ENCODE data around the gene ANO9.
"Not testable (repeated sequence)": the region's sequence is repeated elsewhere in the genome, so short reads cannot be mapped to it uniquely, and the experiment has no call there.

ANO9 gene

DNA sequence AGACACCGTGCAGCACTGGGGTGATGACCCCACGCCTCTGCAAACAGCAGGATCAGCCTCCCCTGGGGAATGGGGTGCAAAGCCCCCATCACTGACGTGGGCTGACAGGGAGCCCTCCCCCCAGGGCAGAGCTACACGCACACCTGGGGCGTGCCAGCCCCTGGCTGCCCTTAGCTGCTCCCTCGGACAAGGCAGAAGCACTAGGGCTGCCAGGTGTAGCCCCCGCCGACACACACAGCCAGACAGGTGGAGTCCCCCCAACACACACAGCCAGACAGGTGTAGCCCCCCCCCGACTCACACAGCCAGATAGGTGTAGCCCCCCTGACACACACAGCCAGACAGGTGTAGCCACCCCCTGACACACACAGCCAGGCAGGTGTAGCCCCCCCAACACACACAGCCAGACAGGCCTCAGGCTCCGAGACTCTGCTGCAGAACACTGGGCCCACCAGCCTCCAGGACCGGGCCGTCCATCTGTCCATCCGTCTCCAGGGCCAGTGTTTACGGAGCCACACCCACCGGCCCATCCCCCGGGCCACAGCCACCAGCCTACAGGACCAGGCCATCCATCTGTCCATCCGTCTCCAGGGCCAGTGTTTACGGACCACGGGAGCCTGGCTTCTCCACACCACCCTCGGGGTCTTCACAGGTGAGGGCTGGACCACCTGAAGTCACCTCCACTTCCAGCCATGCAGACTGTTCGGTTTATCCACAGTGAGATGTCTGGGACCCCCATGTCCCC lies 3.5 kb downstream of the ANO9 start:
- peaks cover 18% of the 10 kb centered on the region; the same call in 1 of the 2 replicates for H3K27me3 ChIP-seq (replicated peaks; ENCODE audit: insufficient read depth, low read length)
- H3K9ac ChIP-seq (ENCODE audit: low read length), result no peak overlapping the region
- no peaks in the 10 kb centered on the region for H3K36me3 ChIP-seq (replicated peaks; ENCODE audit: insufficient read depth, low read length)
- H3K4me2 ChIP-seq (ENCODE audit: low read depth, low read length), result no peak overlapping the region
- DNase-seq, result no peak
- no peaks in the 10 kb centered on the region for H3K9me2 ChIP-seq (replicated peaks; ENCODE audit: insufficient read depth, low read length)
- no peaks in the 10 kb centered on the region for H3F3A ChIP-seq (ENCODE audit: insufficient read depth, low read length)
- H3K4me3 ChIP-seq (ENCODE audit: low read length), result no peak overlapping the region
- H2AFZ ChIP-seq (ENCODE audit: low read length), result no peak overlapping the region
- 0 out of 2 replicates have a peak, but pooled peaks cover 3% of the 10 kb centered on the region for H3K4me1 ChIP-seq (ENCODE audit: low read length)
- no peak overlapping the region for H3K27ac ChIP-seq (ENCODE audit: low read length)
- H3K9me3 ChIP-seq (replicated peaks; ENCODE audit: insufficient read depth, low read length), result no peaks in the 10 kb centered on the region
- no peaks in the 10 kb centered on the region for H3K79me2 ChIP-seq (ENCODE audit: low read length)
- H4K20me1 ChIP-seq (ENCODE audit: insufficient read depth, low read length), result no peaks in the 10 kb centered on the region
- TF ChIP-seq EZH2 (optimal IDR thresholded peaks at IDR 0.05; ENCODE audit: low read depth, low read length) (no peak), EZH2phosphoT487 (IDR thresholded peaks at IDR 0.05; ENCODE audit: low read length) (no peak)
- TF ChIP-seq, protein P1, sequence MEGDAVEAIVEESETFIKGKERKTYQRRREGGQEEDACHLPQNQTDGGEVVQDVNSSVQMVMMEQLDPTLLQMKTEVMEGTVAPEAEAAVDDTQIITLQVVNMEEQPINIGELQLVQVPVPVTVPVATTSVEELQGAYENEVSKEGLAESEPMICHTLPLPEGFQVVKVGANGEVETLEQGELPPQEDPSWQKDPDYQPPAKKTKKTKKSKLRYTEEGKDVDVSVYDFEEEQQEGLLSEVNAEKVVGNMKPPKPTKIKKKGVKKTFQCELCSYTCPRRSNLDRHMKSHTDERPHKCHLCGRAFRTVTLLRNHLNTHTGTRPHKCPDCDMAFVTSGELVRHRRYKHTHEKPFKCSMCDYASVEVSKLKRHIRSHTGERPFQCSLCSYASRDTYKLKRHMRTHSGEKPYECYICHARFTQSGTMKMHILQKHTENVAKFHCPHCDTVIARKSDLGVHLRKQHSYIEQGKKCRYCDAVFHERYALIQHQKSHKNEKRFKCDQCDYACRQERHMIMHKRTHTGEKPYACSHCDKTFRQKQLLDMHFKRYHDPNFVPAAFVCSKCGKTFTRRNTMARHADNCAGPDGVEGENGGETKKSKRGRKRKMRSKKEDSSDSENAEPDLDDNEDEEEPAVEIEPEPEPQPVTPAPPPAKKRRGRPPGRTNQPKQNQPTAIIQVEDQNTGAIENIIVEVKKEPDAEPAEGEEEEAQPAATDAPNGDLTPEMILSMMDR (IDR thresholded peaks at IDR 0.05; ENCODE audit: low read length), result no peak

DNA sequence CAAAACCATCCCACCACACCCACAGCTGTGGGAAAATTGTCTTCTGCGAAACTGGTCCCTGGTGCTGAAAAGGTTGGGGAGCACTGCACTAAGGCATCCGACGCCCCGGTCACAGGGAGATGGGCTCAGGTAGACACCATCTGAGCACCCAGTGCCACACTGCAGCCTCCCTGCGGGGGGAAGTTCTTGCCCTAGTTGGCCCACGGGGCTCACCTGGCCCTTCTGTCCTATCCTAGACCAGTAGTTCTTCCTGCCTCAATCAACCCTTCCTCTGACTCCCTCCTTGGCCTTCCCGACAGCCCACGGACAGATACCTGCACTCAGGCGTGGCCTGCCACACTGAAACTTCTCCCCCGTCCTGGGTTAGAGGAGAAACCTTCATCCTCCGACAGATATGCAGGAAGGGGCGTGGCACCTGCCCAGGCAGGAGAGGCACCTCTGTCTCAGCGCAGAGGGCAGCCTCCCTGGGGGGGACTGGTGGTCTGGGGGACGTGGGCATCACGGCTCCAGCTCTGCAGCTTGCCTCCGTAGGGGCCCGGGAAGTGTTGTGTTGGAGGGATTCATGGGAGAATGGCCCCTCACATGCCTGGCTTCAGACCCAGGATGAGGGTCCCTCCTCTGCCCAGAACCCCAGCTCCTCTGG lies 4.5 kb downstream of the ANO9 start:
- Histone ChIP-seq H3K4me3 (ENCODE audit: low read length) (no peak overlapping the region), H3K4me2 (ENCODE audit: low read depth, low read length) (no peak overlapping the region), H3F3A (ENCODE audit: insufficient read depth, low read length) (no peaks in the 10 kb centered on the region), H4K20me1 (ENCODE audit: insufficient read depth, low read length) (no peaks in the 10 kb centered on the region), H2AFZ (ENCODE audit: low read length) (no peak overlapping the region), H3K4me1 (ENCODE audit: low read length) (0 out of 2 replicates have a peak, but pooled peaks cover 3% of the 10 kb centered on the region), H3K36me3 (replicated peaks; ENCODE audit: insufficient read depth, low read length) (no peaks in the 10 kb centered on the region), H3K27me3 (replicated peaks; ENCODE audit: insufficient read depth, low read length) (peaks cover 10% of the 10 kb centered on the region; the same call in 1 of the 2 replicates), H3K9ac (ENCODE audit: low read length) (no peak overlapping the region), H3K9me3 (replicated peaks; ENCODE audit: insufficient read depth, low read length) (no peaks in the 10 kb centered on the region), H3K79me2 (ENCODE audit: low read length) (no peaks in the 10 kb centered on the region), H3K27ac (ENCODE audit: low read length) (no peak overlapping the region), H3K9me2 (replicated peaks; ENCODE audit: insufficient read depth, low read length) (no peaks in the 10 kb centered on the region)
- DNase-seq, result no peak
- TF ChIP-seq, protein P1 (IDR thresholded peaks at IDR 0.05; ENCODE audit: low read length), result no peak
- TF ChIP-seq EZH2phosphoT487 (IDR thresholded peaks at IDR 0.05; ENCODE audit: low read length), result no peak
- TF ChIP-seq EZH2 (optimal IDR thresholded peaks at IDR 0.05; ENCODE audit: low read depth, low read length), result no peak

DNA sequence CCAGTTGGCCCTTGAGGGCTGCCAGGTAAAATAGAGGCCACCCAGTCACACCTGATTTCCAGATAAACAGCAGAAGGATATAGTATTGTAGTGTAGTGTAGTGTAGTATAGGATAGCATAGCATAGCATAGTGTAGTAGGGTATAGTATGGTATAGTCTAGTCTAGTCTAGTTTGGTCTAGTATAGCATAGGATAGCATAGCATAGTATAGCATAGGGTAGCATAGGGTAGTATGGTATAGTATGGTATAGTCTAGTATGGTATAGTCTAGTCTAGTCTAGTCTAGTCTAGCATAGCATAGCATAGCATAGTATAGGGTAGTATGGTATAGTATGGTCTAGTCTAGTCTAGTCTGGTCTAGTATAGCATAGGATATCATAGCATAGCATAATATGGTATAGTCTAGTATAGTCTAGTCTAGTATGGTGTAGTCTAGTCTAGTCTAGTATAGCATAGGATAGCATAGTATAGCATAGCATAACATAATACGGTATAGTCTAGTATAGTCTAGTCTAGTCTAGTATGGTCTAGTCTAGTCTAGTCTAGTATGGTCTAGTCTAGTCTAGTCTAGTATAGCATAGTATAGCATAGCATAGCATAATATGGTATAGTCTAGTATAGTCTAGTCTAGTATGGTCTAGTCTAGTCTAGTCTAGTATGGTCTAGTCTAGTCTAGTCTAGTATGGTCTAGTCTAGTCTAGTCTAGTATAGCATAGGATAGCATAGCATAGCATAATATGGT lies 6.6 kb downstream of the ANO9 start:
- not testable (repeated sequence) for H3K27me3 ChIP-seq (replicated peaks; ENCODE audit: insufficient read depth, low read length); H3K36me3 ChIP-seq (replicated peaks; ENCODE audit: insufficient read depth, low read length); DNase-seq; H3K4me1 ChIP-seq (ENCODE audit: low read length); H4K20me1 ChIP-seq (ENCODE audit: insufficient read depth, low read length); H3K4me2 ChIP-seq (ENCODE audit: low read depth, low read length); H3K9ac ChIP-seq (ENCODE audit: low read length); H3K9me3 ChIP-seq (replicated peaks; ENCODE audit: insufficient read depth, low read length); H3K79me2 ChIP-seq (ENCODE audit: low read length); H3K4me3 ChIP-seq (ENCODE audit: low read length); H2AFZ ChIP-seq (ENCODE audit: low read length); H3K9me2 ChIP-seq (replicated peaks; ENCODE audit: insufficient read depth, low read length); H3F3A ChIP-seq (ENCODE audit: insufficient read depth, low read length); H3K27ac ChIP-seq (ENCODE audit: low read length)
